ENCODE results near the gene PTPRK. TPM values are rescaled to one million over a fixed set of nuclear protein-coding genes. Genes with fewer than 3 reads are reported as not detected.

PTPRK gene
- total RNA-seq, 1 donor from 2014 or later, result 18.4 TPM

- TF ChIP-seq CTCF (IDR thresholded peaks at IDR 0.05; ENCODE audit: borderline replicate concordance), result no peak
These were observed 260.4 kb downstream of the PTPRK start for GRCh38 chr6:128259730-128260685.

GRCh38 chr6:128259029-128259724 lies 261.2 kb downstream of the PTPRK start:
- Histone ChIP-seq H3K27me3 (ENCODE audit: low read depth) (no peaks in the 10 kb centered on the region), H3K36me3 (no peaks in the 10 kb centered on the region), H3K27ac (replicated peaks) (no peak overlapping the region), H3K9me3 (replicated peaks) (no peaks in the 10 kb centered on the region), H3K4me3 (no peak overlapping the region), H3K4me1 (peaks cover 42% of the 10 kb centered on the region)
- no peak for DNase-seq
- intact Hi-C loops (cut with micrococcal nuclease), result no loop called here
- TF ChIP-seq CTCF (IDR thresholded peaks at IDR 0.05; ENCODE audit: borderline replicate concordance), result no peak

More at GRCh38 chr6:128259730-128260685, 260.4 kb downstream of the PTPRK start:
- intact Hi-C loops (cut with micrococcal nuclease), result no loop called here
- Histone ChIP-seq H3K27ac (replicated peaks) (no peak overlapping the region), H3K4me1 (peaks cover 42% of the 10 kb centered on the region), H3K4me3 (no peak overlapping the region), H3K36me3 (no peaks in the 10 kb centered on the region), H3K9me3 (replicated peaks) (no peaks in the 10 kb centered on the region), H3K27me3 (ENCODE audit: low read depth) (no peaks in the 10 kb centered on the region)
- no peak for DNase-seq

GRCh38 chr6:128256095-128256494 lies 264.3 kb downstream of the PTPRK start:
- Histone ChIP-seq H3K4me3 (no peak overlapping the region), H3K4me1 (peaks cover 47% of the 10 kb centered on the region), H3K27ac (replicated peaks) (no peak overlapping the region), H3K9me3 (replicated peaks) (no peaks in the 10 kb centered on the region), H3K27me3 (ENCODE audit: low read depth) (no peaks in the 10 kb centered on the region), H3K36me3 (no peaks in the 10 kb centered on the region)
- intact Hi-C loops (cut with micrococcal nuclease), result no loop called here
- DNase-seq, result no peak
- no peak for TF ChIP-seq CTCF (IDR thresholded peaks at IDR 0.05; ENCODE audit: borderline replicate concordance)

GRCh38 chr6:128252341-128253176 lies 267.8 kb downstream of the PTPRK start:
- DNase-seq, result no peak
- no peaks in the 10 kb centered on the region for H3K36me3 ChIP-seq
- no peak overlapping the region for H3K4me3 ChIP-seq
- intact Hi-C loops (cut with micrococcal nuclease), result no loop called here
- no peak overlapping the region for H3K27ac ChIP-seq (replicated peaks)
- no peaks in the 10 kb centered on the region for H3K27me3 ChIP-seq (ENCODE audit: low read depth)
- no peak for TF ChIP-seq CTCF (IDR thresholded peaks at IDR 0.05; ENCODE audit: borderline replicate concordance)
- peaks cover 25% of the 10 kb centered on the region for H3K4me1 ChIP-seq
- no peaks in the 10 kb centered on the region for H3K9me3 ChIP-seq (replicated peaks)

Data from left ventricle myocardium inferior (tissue), 1 donor.